GM21515 (cell line): Measurements from ENCODE around the gene TPT1.
"Not testable (repeated sequence)": the region's sequence is repeated elsewhere in the genome, so short reads cannot be mapped to it uniquely, and the experiment has no call there.

Experiments used
- ATAC-seq: cut with Tn5 transposase; IDR thresholded peaks from one replicate; pipeline ENCODE4 v1.9.1; 2021; ENCODE audit not compliant: unreplicated experiment

The TPT1 gene

DNA sequence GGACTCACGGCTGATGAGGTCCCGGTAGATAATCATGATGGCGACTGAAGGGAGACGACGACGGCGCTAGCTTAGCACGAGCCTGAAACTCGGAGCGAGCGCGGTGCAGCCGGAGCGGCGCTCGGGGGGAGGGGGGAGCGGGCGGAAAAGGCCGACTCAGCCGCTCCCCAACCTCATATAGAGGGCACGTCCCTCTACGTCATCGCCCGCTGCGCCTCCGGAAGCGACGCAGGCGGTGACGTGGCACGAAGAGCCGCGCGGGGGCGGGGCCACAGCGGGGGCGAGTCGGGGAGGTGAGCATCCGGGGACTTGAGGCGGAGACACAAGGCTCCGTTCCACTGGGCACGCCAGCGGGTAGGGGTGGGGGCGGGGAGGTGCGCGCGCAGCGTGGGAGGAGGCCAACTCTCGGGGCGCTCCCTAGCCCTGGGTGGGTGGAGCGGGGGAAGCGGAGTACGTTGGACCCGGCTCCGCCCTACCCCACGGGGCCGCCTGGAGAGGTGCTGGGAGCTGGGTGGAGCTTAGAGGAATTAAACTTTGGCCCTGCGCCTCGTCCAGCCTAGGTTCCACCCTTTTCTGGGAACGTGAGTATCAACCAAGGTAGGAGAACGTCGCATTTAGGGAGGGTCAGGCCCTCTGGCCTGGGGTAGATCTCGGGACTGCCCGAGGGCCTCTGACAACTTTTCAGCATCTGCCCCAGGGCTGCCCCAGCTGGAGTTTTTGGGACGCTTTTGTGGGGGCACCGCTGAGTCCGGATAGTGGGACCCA, at the start of gene TPT1:
TPT1 (minus strand) TSS at position 150 of the 765 bp plus-strand sequence; CDS start at position 36, 114 bp downstream.
- ATAC-seq, result peak; percentile 87

- not testable (repeated sequence) for ATAC-seq
Measured at GRCh38 chr13:45390348-45390747, 49.4 kb upstream of the TPT1 start.

DNA sequence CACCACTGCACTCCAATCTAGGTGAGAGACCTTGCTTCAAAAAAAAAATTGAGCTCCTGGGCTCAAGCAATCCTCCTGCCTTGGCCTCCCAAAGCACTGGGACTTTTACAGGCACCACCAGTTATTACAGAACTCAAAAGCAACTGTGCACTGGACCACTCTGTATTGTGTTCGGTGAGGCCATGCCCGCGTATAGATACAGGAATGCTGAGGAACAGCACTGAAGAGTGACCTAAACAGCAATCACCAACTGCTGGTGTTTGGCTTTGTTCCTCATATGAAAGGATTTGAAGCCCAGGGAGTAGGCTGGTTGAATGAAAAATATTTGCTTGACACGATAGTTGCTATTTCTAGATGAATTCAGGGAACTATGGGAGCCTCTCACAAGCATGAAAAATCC, 47.7 kb upstream of the TPT1 start:
- ATAC-seq, result no peak

- not testable (repeated sequence) for ATAC-seq
Measured at GRCh38 chr13:45386892-45387575, 46.1 kb upstream of the TPT1 start.

GRCh38 chr13:45385907-45386553, 45.0 kb upstream of the TPT1 start:
- ATAC-seq, result no peak

- no peak for ATAC-seq
Measured at GRCh38 chr13:45385320-45385719, 44.3 kb upstream of the TPT1 start.

- ATAC-seq, result no peak
Measured at GRCh38 chr13:45384474-45385174, 43.6 kb upstream of the TPT1 start.

GRCh38 chr13:45382739-45383138, 41.8 kb upstream of the TPT1 start:
- ATAC-seq, result not testable (repeated sequence)

DNA sequence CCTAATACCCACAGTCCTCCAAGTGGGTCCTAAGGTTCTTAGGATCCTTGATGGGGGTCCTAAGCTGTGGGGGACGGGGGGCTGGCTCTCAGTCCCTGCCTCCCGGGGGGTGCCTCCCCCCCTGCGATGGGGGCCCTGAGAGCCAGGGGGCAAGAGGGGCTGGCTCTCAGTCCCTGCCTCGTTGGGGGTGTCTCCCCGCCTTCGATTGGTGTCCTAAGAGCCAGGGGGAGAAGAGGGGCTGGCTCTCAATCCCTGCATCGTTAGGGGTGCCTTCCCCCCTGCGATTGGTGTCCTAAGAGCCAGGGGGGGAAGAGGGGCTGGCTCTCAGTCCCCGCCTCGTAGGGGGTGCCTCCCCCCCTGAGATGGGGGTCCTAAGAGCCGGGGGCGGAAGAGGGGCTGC, 40.2 kb upstream of the TPT1 start:
- no peak for ATAC-seq

DNA sequence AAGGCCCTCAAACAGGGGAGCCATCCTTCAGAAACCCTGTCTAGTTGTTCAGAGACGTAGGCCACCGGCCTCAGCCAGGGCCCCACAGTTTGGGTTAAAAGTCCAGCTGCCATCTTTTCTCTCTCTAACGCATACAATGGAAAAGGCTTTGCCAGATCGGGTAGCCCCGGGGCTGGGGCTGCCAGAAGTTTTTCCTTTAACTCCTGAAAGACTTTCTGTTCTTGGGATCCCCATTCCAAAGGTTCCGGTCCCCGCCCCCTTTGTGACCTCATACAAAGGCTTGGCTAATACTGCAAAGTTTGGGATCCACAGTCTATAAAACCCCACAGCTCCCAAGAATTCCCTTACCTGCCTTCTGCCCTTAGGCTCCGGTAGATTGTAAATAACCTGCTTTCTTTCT, 39.7 kb upstream of the TPT1 start:
- not testable (repeated sequence) for ATAC-seq

DNA sequence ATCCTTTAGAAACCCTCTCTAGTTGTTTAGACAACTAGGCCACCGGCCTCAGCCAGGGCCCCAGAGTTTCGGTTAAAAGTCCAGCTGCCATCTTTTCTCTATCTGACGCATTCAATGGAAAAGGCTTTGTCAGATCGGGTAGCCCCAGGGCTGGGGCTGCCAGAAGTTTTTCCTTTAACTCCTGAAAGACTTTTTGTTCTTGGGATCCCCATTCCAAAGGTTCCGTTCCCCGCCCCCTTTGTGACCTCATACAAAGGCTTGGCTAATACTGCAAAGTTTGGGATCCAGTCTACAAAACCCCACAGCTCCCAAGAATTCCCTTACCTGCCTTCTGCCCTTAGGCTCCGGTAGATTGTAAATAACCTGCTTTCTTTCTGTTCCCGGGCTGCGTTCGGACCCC, 38.5 kb upstream of the TPT1 start:
- ATAC-seq, result not testable (repeated sequence)

DNA sequence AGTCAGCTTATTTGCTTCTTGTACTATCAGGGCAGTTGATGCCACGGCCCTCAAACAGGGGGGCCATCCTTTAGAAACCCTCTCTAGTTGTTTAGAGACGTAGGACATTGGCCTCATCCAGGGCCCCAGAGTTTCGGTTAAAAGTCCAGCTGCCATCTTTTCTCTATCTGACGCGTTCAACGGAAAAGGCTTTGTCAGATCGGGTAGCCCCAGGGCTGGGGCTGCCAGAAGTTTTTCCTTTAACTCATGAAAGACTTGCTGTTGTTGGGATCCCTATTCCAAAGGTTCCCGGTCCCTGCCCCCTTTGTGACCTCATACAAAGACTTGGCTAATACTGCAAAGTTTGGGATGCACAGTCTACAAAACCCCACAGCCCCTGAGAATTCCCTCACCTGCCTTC, 37.8 kb upstream of the TPT1 start:
- not testable (repeated sequence) for ATAC-seq

GRCh38 chr13:45377314-45377713, 36.3 kb upstream of the TPT1 start:
- not testable (repeated sequence) for ATAC-seq

- not testable (repeated sequence) for ATAC-seq
Measured at GRCh38 chr13:45376651-45377050, 35.7 kb upstream of the TPT1 start.

GRCh38 chr13:45374917-45375316, 33.9 kb upstream of the TPT1 start:
- ATAC-seq, result no peak

GRCh38 chr13:45373162-45373547, 32.2 kb upstream of the TPT1 start:
- no peak for ATAC-seq

DNA sequence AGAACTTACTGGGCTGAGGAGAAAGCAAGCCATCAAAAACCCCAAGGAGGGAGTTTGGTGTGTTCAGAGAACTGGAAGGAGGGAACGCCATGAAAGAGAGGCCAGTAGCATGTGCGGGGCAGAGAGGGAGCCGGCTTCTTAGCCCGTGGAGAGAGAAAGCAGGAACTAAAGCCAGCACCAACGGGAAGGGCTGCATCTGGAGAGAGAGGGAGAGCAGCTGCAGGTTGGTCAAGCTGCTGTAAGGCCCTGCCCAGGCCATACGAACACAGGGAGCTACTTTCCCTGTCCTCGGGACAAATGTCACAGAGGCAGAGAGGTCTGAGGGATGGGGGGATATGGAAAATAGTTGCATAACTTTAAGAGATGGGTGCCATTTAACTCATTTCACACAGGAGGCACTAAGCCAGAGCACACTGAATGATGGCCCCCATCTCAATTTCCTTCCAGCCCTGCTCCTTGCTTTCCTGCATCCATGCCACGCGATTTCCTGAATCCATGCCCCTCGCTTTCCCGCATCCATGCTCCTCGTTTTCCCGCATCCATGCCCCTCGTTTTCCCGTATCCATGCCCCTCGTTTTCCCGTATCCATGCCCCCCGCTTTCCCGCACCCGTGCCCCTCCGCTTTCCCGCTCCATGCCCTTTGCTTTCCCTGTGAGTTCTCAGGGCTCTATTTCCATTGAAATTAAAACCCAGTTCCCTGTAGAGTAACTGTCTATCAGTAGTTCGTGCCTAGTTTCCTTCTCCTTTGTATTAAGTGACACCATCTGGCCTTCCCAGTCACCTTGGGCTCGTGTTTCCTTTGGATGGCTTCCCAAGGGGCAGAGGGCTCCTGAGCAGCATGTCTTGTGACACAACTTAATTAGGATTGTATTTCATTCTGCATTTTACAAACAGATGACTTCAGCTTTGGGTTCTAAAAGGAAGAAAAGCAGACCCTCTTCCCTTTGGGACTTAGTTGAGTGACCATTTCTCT, 31.5 kb upstream of the TPT1 start:
- ATAC-seq, result no peak

GRCh38 chr13:45370922-45371406, 30.0 kb upstream of the TPT1 start:
- no peak for ATAC-seq

- no peak for ATAC-seq
Measured at GRCh38 chr13:45369116-45369515, 28.1 kb upstream of the TPT1 start.

- ATAC-seq, result no peak
Measured at GRCh38 chr13:45368571-45368970, 27.6 kb upstream of the TPT1 start.
